ENCODE measurements around the gene ELK4.

Gene ELK4

GRCh38 chr1:205626216-205626615 lies 5.6 kb downstream of the ELK4 start:
- FAIRE-seq = no peak

GRCh38 chr1:205623646-205624045 lies 8.2 kb downstream of the ELK4 start:
- no peak for FAIRE-seq

- no peak for FAIRE-seq
These were observed 11.5 kb downstream of the ELK4 start for GRCh38 chr1:205620269-205620668.

- peak; percentile 38 for FAIRE-seq
These were observed 12.4 kb downstream of the ELK4 start for GRCh38 chr1:205619376-205619775.

- FAIRE-seq = no peak
These were observed 15.1 kb downstream of the ELK4 start for GRCh38 chr1:205616563-205617293.

- no peak for FAIRE-seq
These were observed 16.0 kb downstream of the ELK4 start for GRCh38 chr1:205615789-205616188.

GRCh38 chr1:205613854-205614412 lies 17.9 kb downstream of the ELK4 start:
- no peak for FAIRE-seq

- no peak for FAIRE-seq
These were observed 19.3 kb downstream of the ELK4 start for GRCh38 chr1:205612556-205612955.

- no peak for FAIRE-seq
These were observed 19.7 kb downstream of the ELK4 start for GRCh38 chr1:205612104-205612503.

GRCh38 chr1:205610901-205611466 lies 20.8 kb downstream of the ELK4 start:
- no peak for FAIRE-seq

GRCh38 chr1:205610036-205610435 lies 21.8 kb downstream of the ELK4 start:
- FAIRE-seq = no peak

GRCh38 chr1:205604825-205605505 lies 26.8 kb downstream of the ELK4 start:
- FAIRE-seq = no peak

- FAIRE-seq = no peak
These were observed 27.8 kb downstream of the ELK4 start for GRCh38 chr1:205604059-205604458.

- FAIRE-seq = no peak
These were observed 30.6 kb downstream of the ELK4 start for GRCh38 chr1:205601205-205601604.

- no peak for FAIRE-seq
These were observed 31.7 kb downstream of the ELK4 start for GRCh38 chr1:205600085-205600484.

- no peak for FAIRE-seq
These were observed 32.2 kb downstream of the ELK4 start for GRCh38 chr1:205599669-205600042.

GRCh38 chr1:205598841-205599668 lies 32.8 kb downstream of the ELK4 start:
- no peak for FAIRE-seq

GRCh38 chr1:205597691-205598314 lies 34.0 kb downstream of the ELK4 start:
- no peak for FAIRE-seq

GRCh38 chr1:205596876-205597275 lies 34.9 kb downstream of the ELK4 start:
- no peak for FAIRE-seq

- FAIRE-seq = no peak
These were observed 36.0 kb downstream of the ELK4 start for GRCh38 chr1:205595861-205596260.

- FAIRE-seq = no peak
These were observed 36.4 kb downstream of the ELK4 start for GRCh38 chr1:205595435-205595834.

GRCh38 chr1:205594846-205595245 lies 37.0 kb downstream of the ELK4 start:
- FAIRE-seq = no peak

GRCh38 chr1:205593967-205594366 lies 37.8 kb downstream of the ELK4 start:
- no peak for FAIRE-seq

All from islet of Langerhans (tissue), 1 donor.